ENCODE measurements around the gene UNKL. TPM values are rescaled to one million over a fixed set of nuclear protein-coding genes. Genes with fewer than 3 reads are reported as not detected.

Gene UNKL
- total RNA-seq, 1 experiment from 2014 or later: 112 TPM

GRCh38 chr16:1333854-1334700, 80.4 kb downstream of the UNKL start:
- intact Hi-C loops (cut with micrococcal nuclease; ENCODE audit: unreplicated experiment): loop anchor here (5.0 kb wide), 1 partner anchor 278 kb away; the partner anchor contains the start of genes CRAMP1 and IFT140
- Histone ChIP-seq H3K4me1 (replicated peaks; ENCODE audit: insufficient read depth) (peaks cover 15% of the 10 kb centered on the region), H3K79me2 (ENCODE audit: low read depth) (no peaks in the 10 kb centered on the region), H3K9me2 (ENCODE audit: insufficient read depth) (no peaks in the 10 kb centered on the region), H3K36me3 (ENCODE audit: low read depth) (no peaks in the 10 kb centered on the region), H3K9me3 (ENCODE audit: insufficient read depth, low read depth) (no peaks in the 10 kb centered on the region), H3K4me3 (peak overlapping the region; percentile 49; the same call in 1 of the 2 replicates), H3K4me2 (peak overlapping the region; percentile 70; the same call in 1 of the 2 replicates), H3F3A (ENCODE audit: insufficient read depth, low read depth) (peaks cover 2% of the 10 kb centered on the region; the same call in 1 of the 2 replicates), H2AFZ (no peak overlapping the region), H3K27ac (no peak overlapping the region), H4K20me1 (ENCODE audit: insufficient read depth) (no peaks in the 10 kb centered on the region), H3K27me3 (ENCODE audit: insufficient read depth, low read depth) (no peaks in the 10 kb centered on the region)
- POLR2A ChIA-PET (ENCODE audit: unreplicated experiment): interaction anchor here (0.6 kb wide), 1 partner anchor 1572 kb away, joined by 3 read pairs; no protein-coding TSS in a partner anchor
- CTCF ChIA-PET: interaction anchor here (0.6 to 0.7 kb wide), 2 partner anchors 20 to 387 kb away, joined by 7 to 10 read pairs; no protein-coding TSS in a partner anchor
- TF ChIP-seq EZH2 (IDR thresholded peaks at IDR 0.05; ENCODE audit: low read depth) (no peak), CTCF (conservative IDR thresholded peaks at IDR 0.05) (no peak)
- TSS peak; percentile 21 for BruUV-seq (replicated peaks)
- DNase-seq: no peak

GRCh38 chr16:1333149-1333812, 81.2 kb downstream of the UNKL start, which contains the start of gene BAIAP3:
Gene BAIAP3 (plus strand): TSS chr16:1333645. CDS start chr16:1338550, 4,905 bp downstream.
- H3K4me3 ChIP-seq: peak within 1 kb of the TSS; percentile 49; the same call in 1 of the 2 replicates
- BruUV-seq (replicated peaks): no TSS peak
- H2AFZ ChIP-seq: no peak within 1 kb of the TSS
- H3K79me2 ChIP-seq (ENCODE audit: low read depth): no peaks in the 10 kb centered on the region
- TF ChIP-seq CTCF (conservative IDR thresholded peaks at IDR 0.05) (no peak), EZH2 (IDR thresholded peaks at IDR 0.05; ENCODE audit: low read depth) (no peak)
- H3K9me2 ChIP-seq (ENCODE audit: insufficient read depth): no peaks in the 10 kb centered on the region
- intact Hi-C loops (cut with micrococcal nuclease; ENCODE audit: unreplicated experiment): loop anchor here (5.0 kb wide), 1 partner anchor 279 kb away; the partner anchor contains the start of genes CRAMP1 and IFT140
- H4K20me1 ChIP-seq (ENCODE audit: insufficient read depth): no peaks in the 10 kb centered on the region
- peak in 1 of 2 experiments; percentile 56 for DNase-seq
- peak within 1 kb of the TSS; percentile 82 for H3K4me2 ChIP-seq
- POLR2A ChIA-PET (ENCODE audit: unreplicated experiment): interaction anchor here (0.6 to 0.7 kb wide), 3 partner anchors 13 to 1572 kb away, joined by 3 to 5 read pairs (median 3); no protein-coding TSS in a partner anchor
- no peaks in the 10 kb centered on the region for H3K27me3 ChIP-seq (ENCODE audit: insufficient read depth, low read depth)
- H3F3A ChIP-seq (ENCODE audit: insufficient read depth, low read depth): peaks cover 6% of the 10 kb centered on the region; the same call in 1 of the 2 replicates
- CTCF ChIA-PET: interaction anchor here (0.6 to 0.7 kb wide), 2 partner anchors 21 to 388 kb away, joined by 7 to 10 read pairs; no protein-coding TSS in a partner anchor
- no peaks in the 10 kb centered on the region for H3K36me3 ChIP-seq (ENCODE audit: low read depth)
- H3K9me3 ChIP-seq (ENCODE audit: insufficient read depth, low read depth): no peaks in the 10 kb centered on the region
- no peak within 1 kb of the TSS for H3K27ac ChIP-seq
- peaks cover 15% of the 10 kb centered on the region for H3K4me1 ChIP-seq (replicated peaks; ENCODE audit: insufficient read depth)

GRCh38 chr16:1332618-1333148, 81.8 kb downstream of the UNKL start:
- H3K4me1 ChIP-seq (replicated peaks; ENCODE audit: insufficient read depth): peaks cover 15% of the 10 kb centered on the region
- no peak overlapping the region for H2AFZ ChIP-seq
- H3K27ac ChIP-seq: no peak overlapping the region
- no peaks in the 10 kb centered on the region for H3K79me2 ChIP-seq (ENCODE audit: low read depth)
- H3K4me3 ChIP-seq: no peak overlapping the region
- BruUV-seq (replicated peaks): no TSS peak
- DNase-seq: no peak
- intact Hi-C loops (cut with micrococcal nuclease; ENCODE audit: unreplicated experiment): loop anchor here (5.0 kb wide), 1 partner anchor 280 kb away; the partner anchor contains the start of genes CRAMP1 and IFT140
- TF ChIP-seq CTCF (conservative IDR thresholded peaks at IDR 0.05) (no peak), EZH2 (IDR thresholded peaks at IDR 0.05; ENCODE audit: low read depth) (no peak)
- POLR2A ChIA-PET (ENCODE audit: unreplicated experiment): interaction anchor here (0.5 to 1.2 kb wide), 4 partner anchors 10 to 88 kb away, joined by 3 to 20 read pairs (median 10); partner anchors contain the start of gene UQCC4
- peak overlapping the region; percentile 82 for H3K4me2 ChIP-seq
- H3K36me3 ChIP-seq (ENCODE audit: low read depth): no peaks in the 10 kb centered on the region
- CTCF ChIA-PET: no interaction called here
- H3K9me2 ChIP-seq (ENCODE audit: insufficient read depth): no peaks in the 10 kb centered on the region
- peaks cover 6% of the 10 kb centered on the region; the same call in 1 of the 2 replicates for H3F3A ChIP-seq (ENCODE audit: insufficient read depth, low read depth)
- no peaks in the 10 kb centered on the region for H3K9me3 ChIP-seq (ENCODE audit: insufficient read depth, low read depth)
- H4K20me1 ChIP-seq (ENCODE audit: insufficient read depth): no peaks in the 10 kb centered on the region
- H3K27me3 ChIP-seq (ENCODE audit: insufficient read depth, low read depth): no peaks in the 10 kb centered on the region

Measured in PC-9 (cell line).